Measurements from ENCODE around the gene RHOBTB3. TPM values are rescaled to one million over a fixed set of nuclear protein-coding genes. Genes with fewer than 3 reads are reported as not detected.

RHOBTB3 gene
- 326 and 333 TPM in 2 replicates for total RNA-seq (2013; cell fraction: nucleolus; rRNA removed)
- total RNA-seq (2014; rRNA removed) (9.6 and 12.3 TPM in 2 replicates), total RNA-seq (2014; rRNA removed; fragmentation: Illumina TruSeq; extraction: Trizol) (9.1 and 11.0 TPM in 2 replicates), total RNA-seq (2021) (8.0 and 10.6 TPM in 2 replicates), polyA plus RNA-seq (2011; rRNA removed) (39.2 and 42.8 TPM in 2 replicates), polyA plus RNA-seq (2014; fragmentation: Illumina TruSeq; extraction: Trizol) (7.6 and 13.1 TPM in 2 replicates), polyA plus RNA-seq (2014; fragmentation: Nextera tagmentation; extraction: Ambion mirVana) (1 to 10 TPM; 3.6 to 4.1 TPM), polyA plus RNA-seq (2014; rRNA removed) (5.9 and 8.5 TPM in 2 replicates), polyA plus RNA-seq (2016; fragmentation: Nextera tagmentation; extraction: Ambion mirVana) (1 to 10 TPM; 8.7 to 9.7 TPM), polyA minus RNA-seq (2011; rRNA and poly(A)+ RNA removed) (164 and 183 TPM in 2 replicates), Bru-seq, nascent RNA (percentile 92 among the genes with signal in this experiment), BruChase-seq, experiment 1, labeled RNA remaining after a 6-hour chase (percentile 88 among the genes with signal in this experiment), BruChase-seq, experiment 2, labeled RNA remaining after a 2-hour chase (percentile 87 among the genes with signal in this experiment)
- polyA plus RNA-seq (2011; ENCODE audit: low read depth) = 3.5 TPM
- 54.1 and 59.0 TPM in 2 replicates for polyA plus RNA-seq (2011; cell fraction: cytosol; rRNA removed)
- 53.0 and 58.6 TPM in 2 replicates for polyA plus RNA-seq (2011; cell fraction: nucleus; rRNA removed)
- 6.2 and 9.4 TPM in 2 replicates for polyA plus RNA-seq (2012)
- polyA minus RNA-seq (2011; cell fraction: cytosol; rRNA and poly(A)+ RNA removed) = 61.5 and 62.0 TPM in 2 replicates
- 115 and 166 TPM in 2 replicates for polyA minus RNA-seq (2011; cell fraction: nucleus; rRNA and poly(A)+ RNA removed)
- long read RNA-seq, experiment 1, full-length matches to known transcripts = 1 of 9 reads
- long read RNA-seq, experiment 1, partial matches to known transcripts = 5 of 9 reads
- long read RNA-seq, experiment 1, other reads (novel, unspliced or antisense) = 3 of 9 reads
- long read RNA-seq, experiment 2, full-length matches to known transcripts = 2 of 30 reads
- long read RNA-seq, experiment 2, partial matches to known transcripts = 10 of 30 reads
- long read RNA-seq, experiment 2, other reads (novel, unspliced or antisense) = 18 of 30 reads

GRCh38 chr5:95730730-95731570 is at the start of gene RHOBTB3:
Gene RHOBTB3 (plus strand): TSS chr5:95731336. CDS start chr5:95731683, 347 bp downstream.
- intact Hi-C loops (cut with micrococcal nuclease; ENCODE audit: unreplicated experiment) (loop anchor here (5.0 to 10.0 kb wide), 3 partner anchors 91 to 176 kb away; partner anchors contain the start of genes ARSK, GLRX and SKIC3), in situ Hi-C loops (cut with MboI) (no loop called here)
- Histone ChIP-seq H3K27ac (ENCODE audit: control insufficient read depth, insufficient read depth) (peak within 1 kb of the TSS; percentile 70), H3K9me3 (replicated peaks; ENCODE audit: control insufficient read depth, insufficient read depth, low read length) (no peaks in the 10 kb centered on the region), H3K27me3 (replicated peaks in 1 of 2; ENCODE audit: control insufficient read depth in 2 of 2, insufficient read depth in 2 of 2, low read length in 1 of 2) (no peaks in the 10 kb centered on the region), H3K4me3 (peak within 1 kb of the TSS; percentile 78), H3K4me2 (ENCODE audit: control insufficient read depth, insufficient read depth) (peak within 1 kb of the TSS; percentile 90), H4K20me1 (ENCODE audit: control insufficient read depth, insufficient read depth) (no peaks in the 10 kb centered on the region), H3K4me1 (ENCODE audit: control insufficient read depth, insufficient read depth, low read length) (peaks cover 21% of the 10 kb centered on the region), H3K79me2 (ENCODE audit: control insufficient read depth, insufficient read depth, low read length) (peaks cover 39% of the 10 kb centered on the region), H3K36me3 (ENCODE audit: control insufficient read depth in 2 of 2, insufficient read depth in 2 of 2, low read length in 1 of 2) (no peaks in the 10 kb centered on the region), H3K9ac (ENCODE audit: control insufficient read depth, insufficient read depth, low read length) (peak within 1 kb of the TSS; percentile 87), H2AFZ (ENCODE audit: control insufficient read depth, low read depth, low read length) (peak within 1 kb of the TSS; percentile 89)
- peak; percentile 53 for ATAC-seq
- no peak for DNase-seq (ENCODE audit: low read depth, low spot score)
- under 1% methylated on average over 49 of the region's 78 CpGs for WGBS (ENCODE audit: insufficient coverage, insufficient replicate concordance, low lambda C conversion rate, missing lambda C conversion rate)
- ChIA-PET RAD21 (ENCODE audit: unreplicated experiment) (interaction anchor here (0.9 to 5.1 kb wide), 22 partner anchors 8 to 231 kb away, joined by 3 to 25 read pairs (median 6); partner anchors contain the start of genes GLRX and RFESD), CTCF (interaction anchor here (0.7 to 5.2 kb wide), 19 partner anchors 7 to 174 kb away, joined by 3 to 22 read pairs (median 6); partner anchors contain the start of gene RFESD), POLR2A (interaction anchor here (0.9 to 2.8 kb wide), 15 partner anchors 8 to 243 kb away, joined by 3 to 12 read pairs (median 4); partner anchors contain the start of gene RFESD), SMC1A (ENCODE audit: uncharacterized antibody, unreplicated experiment) (interaction anchor here (0.8 to 6.6 kb wide), 23 partner anchors 11 to 709 kb away, joined by 3 to 46 read pairs (median 4); partner anchors contain the start of genes GLRX and RFESD)
- FAIRE-seq = peak; percentile 82
- no TSS peak for BruUV-seq (replicated peaks)
- TF ChIP-seq POLR2AphosphoS2 (IDR thresholded peaks at IDR 0.05; ENCODE audit: low read depth, low read length) (peak; percentile 27; the same call in 1 of the 2 replicates), BRCA1 (IDR thresholded peaks at IDR 0.05; ENCODE audit: low read depth, low read length) (no peak), ZNF24 (IDR thresholded peaks at IDR 0.05) (peak; percentile 33; the same call in 1 of the 2 replicates), FOS (IDR thresholded peaks at IDR 0.05; ENCODE audit: borderline replicate concordance, extremely low read depth, insufficient read length) (no peak), POLR2AphosphoS5 (IDR thresholded peaks at IDR 0.05; ENCODE audit: low read length) (peak; percentile 65), E4F1 (IDR thresholded peaks at IDR 0.05; ENCODE audit: borderline replicate concordance, partially characterized antibody) (no peak), ZBTB33 (IDR thresholded peaks at IDR 0.05) (no peak), MAX (IDR thresholded peaks at IDR 0.05; ENCODE audit: low read depth, low read length) (no peak), SPI1 (IDR thresholded peaks at IDR 0.05; ENCODE audit: borderline replicate concordance, insufficient read depth, low read depth, low read length) (no peak), TARDBP (IDR thresholded peaks at IDR 0.05; ENCODE audit: borderline replicate concordance) (0 out of 2 replicates have a peak, but pooled peaks have one; percentile 30), EP300 (IDR thresholded peaks at IDR 0.05; ENCODE audit: borderline replicate concordance in 1 of 2, control insufficient read depth in 1 of 2, low read depth in 2 of 2, low read length in 2 of 2) (0 out of 4 replicates have a peak, but pooled peaks of 1 of the 2 experiments have one; percentile 8), GATAD2B (conservative IDR thresholded peaks at IDR 0.05; ENCODE audit: low read depth) (peak; percentile 80)
